Liver (tissue), 9 donors: ENCODE results near the gene HSPA12A. TPM values are rescaled to one million over a fixed set of nuclear protein-coding genes. Genes with fewer than 3 reads are reported as not detected.

Experiments used
- DNase-seq: peaks from one replicate; pipeline ENCODE4 v3.0.0-alpha.2; 2017; ENCODE audit warnings: low spot score
- H3K27ac ChIP-seq, 2 donors: one replicate each; pipeline ENCODE4 v1.7.0; 2013; ENCODE audit warnings: inconsistent platforms in 2 of 2, low read length in 2 of 2, control low read depth in 1 of 2, low read depth in 1 of 2, mild to moderate bottlenecking in 1 of 2
- H3K27me3 ChIP-seq, 4 donors: one replicate each; pipeline versions ENCODE4 v1.6.1 to v1.7.0; 2013; ENCODE audit warnings: low read length in 3 of 4, inconsistent platforms in 1 of 4, mild to moderate bottlenecking in 1 of 4, moderate library complexity in 1 of 4; ENCODE audit not compliant: control insufficient read depth in 4 of 4, insufficient read depth in 4 of 4
- H3K36me3 ChIP-seq, 4 donors: one replicate each; pipeline versions ENCODE4 v1.6.1 to v1.7.0; 2013; ENCODE audit warnings: low read length in 3 of 4, mild to moderate bottlenecking in 3 of 4, low read depth in 1 of 4, moderate library complexity in 1 of 4; ENCODE audit not compliant: control insufficient read depth in 4 of 4, insufficient read depth in 3 of 4
- H3K4me1 ChIP-seq, 4 donors: one replicate each; pipeline versions ENCODE4 v1.6.1 to v1.7.0; 2013; ENCODE audit warnings: low read length in 3 of 4, mild to moderate bottlenecking in 3 of 4, moderate library complexity in 1 of 4; ENCODE audit not compliant: control insufficient read depth in 4 of 4, insufficient read depth in 4 of 4
- H3K4me3 ChIP-seq, 3 donors: one replicate each; pipeline versions ENCODE4 v1.6.1 to v1.7.0; 2013; ENCODE audit warnings: low read length in 3 of 3, control low read depth in 1 of 3, low read depth in 1 of 3, mild to moderate bottlenecking in 1 of 3
- H3K9ac ChIP-seq, 2 donors: one replicate each; pipeline ENCODE4 v1.7.0; 2013; ENCODE audit warnings: low read length in 2 of 2, mild to moderate bottlenecking in 2 of 2, moderate library complexity in 2 of 2, control low read depth in 1 of 2, low read depth in 1 of 2
- H3K9me3 ChIP-seq, 4 donors: one replicate each; pipeline versions ENCODE4 v1.6.1 to v1.7.0; 2013; ENCODE audit warnings: low read length in 3 of 4; ENCODE audit not compliant: control insufficient read depth in 4 of 4
- ATF3 ChIP-seq: IDR thresholded peaks from 2 replicates; pipeline ENCODE4 v1.6.1; 2016; ENCODE audit warnings: antibody characterized with exemption
- CTCF ChIP-seq: fragments of 150-350 bp; IDR thresholded peaks from 2 replicates; pipeline ENCODE4 v1.5.1; 2017; ENCODE audit warnings: improper control_type of control experiment, low read depth, low read length; ENCODE audit not compliant: missing input control
- EGR1 ChIP-seq, 2 donors: IDR thresholded peaks; 2 replicates each; pipeline ENCODE4 v1.6.1; 2016 to 2018; ENCODE audit warnings: antibody characterized with exemption in 2 of 2, low read depth in 2 of 2
- FOXA1 ChIP-seq: IDR thresholded peaks from 2 replicates; pipeline ENCODE4 v1.6.1; 2016; ENCODE audit warnings: antibody characterized with exemption
- FOXA2 ChIP-seq: IDR thresholded peaks from 2 replicates; pipeline ENCODE4 v1.6.1; 2016; ENCODE audit warnings: antibody characterized with exemption
- GABPA ChIP-seq, 2 donors: IDR thresholded peaks in 1 of 2; conservative IDR thresholded peaks in 1 of 2; 2 replicates each; pipeline ENCODE4 v1.6.1; 2016; ENCODE audit warnings: antibody characterized with exemption in 2 of 2, mild to moderate bottlenecking in 1 of 2, moderate library complexity in 1 of 2
- HNF4A ChIP-seq, 2 donors: conservative IDR thresholded peaks; 2 replicates each; pipeline ENCODE4 v1.6.1; 2016; ENCODE audit warnings: antibody characterized with exemption in 2 of 2, mild to moderate bottlenecking in 2 of 2
- JUND ChIP-seq, 2 donors: IDR thresholded peaks; 2 replicates each; pipeline ENCODE4 v1.6.1; 2016; ENCODE audit warnings: antibody characterized with exemption in 2 of 2
- NR2F2 ChIP-seq: IDR thresholded peaks from 2 replicates; pipeline ENCODE4 v1.6.1; 2016; ENCODE audit warnings: antibody characterized with exemption
- RAD21 ChIP-seq, 2 donors: IDR thresholded peaks; 2 replicates each; pipeline ENCODE4 v1.6.1; 2016; ENCODE audit warnings: antibody characterized with exemption in 2 of 2, mild to moderate bottlenecking in 2 of 2
- RXRA ChIP-seq, 2 donors: IDR thresholded peaks; 2 replicates each; pipeline ENCODE4 v1.6.1; 2017 to 2018; ENCODE audit warnings: antibody characterized with exemption in 2 of 2, mild to moderate bottlenecking in 1 of 2
- SP1 ChIP-seq: IDR thresholded peaks from 2 replicates; pipeline ENCODE4 v1.6.1; 2018; ENCODE audit warnings: antibody characterized with exemption, mild to moderate bottlenecking
- TAF1 ChIP-seq: conservative IDR thresholded peaks from 2 replicates; pipeline ENCODE4 v1.6.1; 2016; ENCODE audit warnings: antibody characterized with exemption, mild to moderate bottlenecking
- YY1 ChIP-seq: IDR thresholded peaks from 2 replicates; pipeline ENCODE4 v1.6.1; 2016; ENCODE audit warnings: antibody characterized with exemption, mild to moderate bottlenecking
- ZBTB33 ChIP-seq: IDR thresholded peaks from 2 replicates; pipeline ENCODE4 v1.6.1; 2016; ENCODE audit warnings: antibody characterized with exemption
- WGBS: extraction: QIAGEN DNeasy Blood & Tissue Kit; methylation state at CpG from one replicate; pipeline ENCODE4 v1.1.7; 2013; 5-methylcytosine and 5-hydroxymethylcytosine counted together
- polyA plus RNA-seq, 2 donors: library from polyadenylated mRNA; stranded (reverse) in 1 of 2; unstranded in 1 of 2; fragments of 200-250 nt in 1 of 2; fragments of >200 nt in 1 of 2; fragmentation: Nextera tagmentation in 1 of 2; extraction: Ambion mirVana in 1 of 2; gene quantifications; one replicate each; pipeline versions ENCODE4 v1.2.1 to v1.2.3, GENCODE V29; 2013 to 2015
- total RNA-seq, 2 donors: library from RNA; depleted of rRNA; stranded (reverse); fragments of >200 nt; gene quantifications; one replicate each; pipeline ENCODE4 v1.2.3, GENCODE V29; 2014
- TF ChIP-seq, protein P1 (sequence below): IDR thresholded peaks from 2 replicates; pipeline ENCODE4 v1.6.1; 2016; ENCODE audit warnings: antibody characterized with exemption
- TF ChIP-seq, protein P2 (sequence below): IDR thresholded peaks from 2 replicates; pipeline ENCODE4 v1.6.1; 2016; ENCODE audit warnings: antibody characterized with exemption, mild to moderate bottlenecking
- donor health status: healthy.
- donor health status: healthy.
- donor health status: healthy.
- donor health status: healthy.
- donor health status: healthy.

HSPA12A gene
- total and polyA plus RNA-seq, 4 donors, result 1.3 to 4.5 (median 1.6) TPM

DNA sequence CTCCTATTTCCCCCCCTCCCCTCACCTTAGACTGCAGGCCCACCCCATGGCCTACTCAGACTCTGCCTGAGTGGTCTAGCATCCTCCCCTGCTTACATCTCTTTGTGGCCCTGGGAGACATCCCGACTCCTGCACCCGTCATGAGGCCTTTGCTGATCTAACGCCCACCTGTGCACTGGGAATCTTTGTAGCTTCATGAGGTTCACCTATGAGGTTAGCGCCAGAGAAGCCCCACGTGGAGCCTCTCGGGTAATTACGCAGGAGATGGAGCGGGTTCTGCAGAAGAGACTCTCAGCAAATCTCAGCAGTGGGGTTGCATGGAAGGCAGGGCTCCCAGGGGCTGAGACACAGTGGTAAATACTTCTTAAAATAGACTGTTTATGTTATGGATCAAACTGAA lies 43.5 kb upstream of the HSPA12A start:
- Histone ChIP-seq H3K27me3 (no peaks in the 10 kb centered on the region), H3K4me1 (peaks cover 0 to 6% (median 4%) of the 10 kb centered on the region in 4 donors), H3K9ac (no peak overlapping the region), H3K36me3 (no peaks in the 10 kb centered on the region), H3K4me3 (no peak overlapping the region), H3K9me3 (no peaks in the 10 kb centered on the region), H3K27ac (no peak overlapping the region)
- DNase-seq, result no peak
- WGBS, result 94% methylated on average over 8 of the region's 8 CpGs
- TF ChIP-seq RAD21 (IDR thresholded peaks at IDR 0.05), result no peak
- TF ChIP-seq NR2F2, result no peak
- TF ChIP-seq JUND (IDR thresholded peaks at IDR 0.05), result no peak
- TF ChIP-seq GABPA (IDR thresholded peaks at IDR 0.05 in 1 of 2, conservative IDR thresholded peaks at IDR 0.05 in 1 of 2), result no peak
- no peak for TF ChIP-seq EGR1 (IDR thresholded peaks at IDR 0.05; ENCODE audit: low read depth in 2 of 2)
- TF ChIP-seq RXRA (IDR thresholded peaks at IDR 0.05), result no peak
- TF ChIP-seq CTCF, result no peak
- TF ChIP-seq, protein P1, sequence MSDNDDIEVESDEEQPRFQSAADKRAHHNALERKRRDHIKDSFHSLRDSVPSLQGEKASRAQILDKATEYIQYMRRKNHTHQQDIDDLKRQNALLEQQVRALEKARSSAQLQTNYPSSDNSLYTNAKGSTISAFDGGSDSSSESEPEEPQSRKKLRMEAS, result no peak

DNA sequence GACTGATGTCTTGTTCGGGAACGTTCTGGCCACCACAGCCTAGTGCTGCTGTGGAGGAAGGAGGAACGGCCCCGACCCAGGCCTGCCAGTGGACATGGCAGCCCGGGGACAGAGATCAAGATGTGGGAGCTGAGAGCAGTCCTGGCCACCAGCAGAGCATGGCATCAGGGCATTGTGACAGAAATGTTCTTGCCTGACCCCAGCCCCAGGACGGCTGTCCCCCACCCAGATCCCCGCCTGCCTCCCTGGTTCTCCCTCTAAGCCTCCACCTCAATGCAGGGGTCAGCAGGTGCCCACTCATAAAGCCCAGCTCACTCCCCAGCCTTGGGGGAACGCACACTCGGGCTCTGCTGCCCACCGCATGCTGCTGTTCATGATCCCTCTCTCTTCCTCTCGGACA lies 42.9 kb upstream of the HSPA12A start:
- Histone ChIP-seq H3K4me1 (peaks cover 0 to 6% (median 4%) of the 10 kb centered on the region in 4 donors), H3K9me3 (no peaks in the 10 kb centered on the region), H3K4me3 (no peak overlapping the region), H3K9ac (no peak overlapping the region), H3K27ac (no peak overlapping the region), H3K27me3 (no peaks in the 10 kb centered on the region), H3K36me3 (no peaks in the 10 kb centered on the region)
- no peak for DNase-seq
- TF ChIP-seq, protein P2, sequence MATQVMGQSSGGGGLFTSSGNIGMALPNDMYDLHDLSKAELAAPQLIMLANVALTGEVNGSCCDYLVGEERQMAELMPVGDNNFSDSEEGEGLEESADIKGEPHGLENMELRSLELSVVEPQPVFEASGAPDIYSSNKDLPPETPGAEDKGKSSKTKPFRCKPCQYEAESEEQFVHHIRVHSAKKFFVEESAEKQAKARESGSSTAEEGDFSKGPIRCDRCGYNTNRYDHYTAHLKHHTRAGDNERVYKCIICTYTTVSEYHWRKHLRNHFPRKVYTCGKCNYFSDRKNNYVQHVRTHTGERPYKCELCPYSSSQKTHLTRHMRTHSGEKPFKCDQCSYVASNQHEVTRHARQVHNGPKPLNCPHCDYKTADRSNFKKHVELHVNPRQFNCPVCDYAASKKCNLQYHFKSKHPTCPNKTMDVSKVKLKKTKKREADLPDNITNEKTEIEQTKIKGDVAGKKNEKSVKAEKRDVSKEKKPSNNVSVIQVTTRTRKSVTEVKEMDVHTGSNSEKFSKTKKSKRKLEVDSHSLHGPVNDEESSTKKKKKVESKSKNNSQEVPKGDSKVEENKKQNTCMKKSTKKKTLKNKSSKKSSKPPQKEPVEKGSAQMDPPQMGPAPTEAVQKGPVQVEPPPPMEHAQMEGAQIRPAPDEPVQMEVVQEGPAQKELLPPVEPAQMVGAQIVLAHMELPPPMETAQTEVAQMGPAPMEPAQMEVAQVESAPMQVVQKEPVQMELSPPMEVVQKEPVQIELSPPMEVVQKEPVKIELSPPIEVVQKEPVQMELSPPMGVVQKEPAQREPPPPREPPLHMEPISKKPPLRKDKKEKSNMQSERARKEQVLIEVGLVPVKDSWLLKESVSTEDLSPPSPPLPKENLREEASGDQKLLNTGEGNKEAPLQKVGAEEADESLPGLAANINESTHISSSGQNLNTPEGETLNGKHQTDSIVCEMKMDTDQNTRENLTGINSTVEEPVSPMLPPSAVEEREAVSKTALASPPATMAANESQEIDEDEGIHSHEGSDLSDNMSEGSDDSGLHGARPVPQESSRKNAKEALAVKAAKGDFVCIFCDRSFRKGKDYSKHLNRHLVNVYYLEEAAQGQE, result no peak
- no peak for TF ChIP-seq ATF3
- no peak for TF ChIP-seq JUND (IDR thresholded peaks at IDR 0.05)
- no peak for TF ChIP-seq ZBTB33
- no peak for TF ChIP-seq TAF1
- TF ChIP-seq RXRA (IDR thresholded peaks at IDR 0.05), result no peak
- no peak for TF ChIP-seq EGR1 (IDR thresholded peaks at IDR 0.05; ENCODE audit: low read depth in 2 of 2)
- TF ChIP-seq GABPA (IDR thresholded peaks at IDR 0.05 in 1 of 2, conservative IDR thresholded peaks at IDR 0.05 in 1 of 2), result no peak
- no peak for TF ChIP-seq NR2F2
- TF ChIP-seq FOXA1, result no peak
- no peak for TF ChIP-seq HNF4A (conservative IDR thresholded peaks at IDR 0.05)
- TF ChIP-seq SP1, result no peak
- no peak for TF ChIP-seq YY1
- no peak for TF ChIP-seq CTCF
- TF ChIP-seq, protein P1, result no peak
- no peak for TF ChIP-seq FOXA2
- TF ChIP-seq RAD21 (IDR thresholded peaks at IDR 0.05), result no peak
- 89% methylated on average over 11 of the region's 11 CpGs for WGBS
